ENCODE data around the gene PTPRU. TPM values are rescaled to one million over a fixed set of nuclear protein-coding genes. Genes with fewer than 3 reads are reported as not detected.

The PTPRU gene
- total and polyA plus RNA-seq, 2 of the 8 experiments (the other 6 are each of a cell fraction or from before 2014, with no cell fraction given) = 33.8 to 41.8 TPM

- DNase-seq (ENCODE audit: low read depth in 1 of 2, low spot score in 2 of 2) (no peak), FAIRE-seq (no peak)
- Histone ChIP-seq H3K79me1 (ENCODE audit: low read depth, low read length) (peaks cover 11% of the 10 kb centered on the region), H4K20me1 (replicated peaks in 1 of 2; ENCODE audit: control insufficient read depth in 1 of 2, insufficient read depth in 2 of 2, low read length in 2 of 2) (no peaks in the 10 kb centered on the region), H3K23ac (ENCODE audit: insufficient read length) (no peak overlapping the region), H3K79me2 (ENCODE audit: control insufficient read depth in 1 of 2, insufficient read depth in 2 of 2, low read length in 2 of 2) (no peaks in the 10 kb centered on the region), H2BK15ac (ENCODE audit: low read length) (peak overlapping the region; percentile 88), H3K23me2 (ENCODE audit: low read depth, low read length) (peaks cover 2% of the 10 kb centered on the region; the same call in 1 of the 2 replicates), H3K14ac (ENCODE audit: insufficient read length) (no peak overlapping the region), H3K18ac (ENCODE audit: extremely low read depth, low read length) (no peak overlapping the region), H3K27me3 (replicated peaks in 1 of 4; ENCODE audit: control insufficient read depth in 3 of 4, extremely low read depth in 1 of 4, insufficient read depth in 3 of 4, low read length in 3 of 4) (no peaks in the 10 kb centered on the region), H3K9ac (replicated peaks in 1 of 4; ENCODE audit: extremely low read depth in 1 of 4, low read depth in 3 of 4, low read length in 3 of 4) (no peak overlapping the region), H3K56ac (replicated peaks; ENCODE audit: insufficient read length, low read depth, low read length) (no peak overlapping the region), H3K4me3 (ENCODE audit: extremely low read depth in 1 of 4, insufficient read depth in 2 of 4, low read depth in 3 of 4, low read length in 4 of 4) (no peak overlapping the region), H4K8ac (ENCODE audit: extremely low read depth, insufficient read depth, low read length) (no peak overlapping the region), H3K9me3 (ENCODE audit: insufficient read depth in 2 of 2, low read depth in 1 of 2, low read length in 1 of 2) (no peaks in the 10 kb centered on the region), H2BK5ac (ENCODE audit: low read depth, low read length) (peak overlapping the region; percentile 76; the same call in 1 of the 2 replicates), H3K27ac (ENCODE audit: low read depth, low read length) (no peak overlapping the region), H2AK5ac (ENCODE audit: low read depth, low read length) (peak overlapping the region; percentile 94), H2BK12ac (ENCODE audit: low read depth, low read length) (peak overlapping the region; percentile 99; the same call in 1 of the 2 replicates), H2BK20ac (ENCODE audit: low read length) (peak overlapping the region; percentile 62), H3K4ac (replicated peaks; ENCODE audit: insufficient read length, low read depth, low read length) (no peak overlapping the region), H4K91ac (replicated peaks; ENCODE audit: insufficient read length, low read length) (peak overlapping the region; percentile 61), H4K5ac (ENCODE audit: insufficient read length, low read depth, low read length) (no peak overlapping the region), H3K4me2 (ENCODE audit: insufficient read depth in 1 of 2, low read depth in 2 of 2, low read length in 2 of 2) (no peak overlapping the region), H3K36me3 (ENCODE audit: control insufficient read depth in 2 of 4, insufficient read depth in 4 of 4, low read length in 3 of 4) (no peaks in the 10 kb centered on the region), H3K4me1 (replicated peaks in 1 of 4; ENCODE audit: control insufficient read depth in 3 of 4, insufficient read depth in 4 of 4, low read length in 3 of 4) (peaks cover 15 to 24% (median 18%) of the 10 kb centered on the region in 4 experiments), H2AFZ (ENCODE audit: low read length) (no peak overlapping the region), H2BK120ac (replicated peaks; ENCODE audit: low read depth, low read length) (no peak overlapping the region)
- ChIA-PET CTCF (ENCODE audit: partially characterized antibody) (interaction anchor here (0.7 to 12.3 kb wide), 10 partner anchors 7 to 409 kb away, joined by 3 to 113 read pairs (median 4); no protein-coding TSS in a partner anchor), POLR2A (ENCODE audit: partially characterized antibody) (interaction anchor here (0.6 kb wide), 1 partner anchor 1315 kb away, joined by 3 read pairs; no protein-coding TSS in a partner anchor)
- 65% methylated on average over 3 of the region's 3 CpGs; no CpG with 5 or more reads in 1 of the 2 experiments for WGBS, 2 experiments (ENCODE audit: extremely low coverage in 1 of 2, insufficient coverage in 1 of 2, insufficient read length in 1 of 2, insufficient replicate concordance in 2 of 2, low coverage in 1 of 2, low lambda C conversion rate in 2 of 2, missing lambda C conversion rate in 1 of 2)
- no peak for TF ChIP-seq E2F6 (IDR thresholded peaks at IDR 0.05)
- TF ChIP-seq RBBP5 (IDR thresholded peaks at IDR 0.05; ENCODE audit: borderline replicate concordance, low read depth, low read length) = no peak
- TF ChIP-seq CHD1 (IDR thresholded peaks at IDR 0.05; ENCODE audit: low read depth, low read length) = no peak
- TF ChIP-seq CREB1 (IDR thresholded peaks at IDR 0.05) = no peak
- TF ChIP-seq JUND (IDR thresholded peaks at IDR 0.05; ENCODE audit: low read length) = no peak
- no peak for TF ChIP-seq JUN (IDR thresholded peaks at IDR 0.05; ENCODE audit: low read depth, low read length)
- no peak for TF ChIP-seq CHD2 (IDR thresholded peaks at IDR 0.05; ENCODE audit: low read length)
- no peak for TF ChIP-seq TBP (IDR thresholded peaks at IDR 0.05; ENCODE audit: low read depth, low read length)
- TF ChIP-seq EGR1 (IDR thresholded peaks at IDR 0.05; ENCODE audit: borderline replicate concordance, low read depth, low read length) = no peak
- no peak for TF ChIP-seq SP2 (IDR thresholded peaks at IDR 0.05; ENCODE audit: low read length)
- TF ChIP-seq MAFK (IDR thresholded peaks at IDR 0.05; ENCODE audit: low read depth, low read length) = no peak
- TF ChIP-seq SRF (IDR thresholded peaks at IDR 0.05; ENCODE audit: low read depth, low read length) = no peak
- no peak for TF ChIP-seq ZNF274 (IDR thresholded peaks at IDR 0.05; ENCODE audit: borderline replicate concordance, extremely low read depth, low read length)
- no peak for TF ChIP-seq NANOG (IDR thresholded peaks at IDR 0.05; ENCODE audit: insufficient read depth, low read depth, low read length, poor library complexity, severe bottlenecking)
- TF ChIP-seq SAP30 (IDR thresholded peaks at IDR 0.05; ENCODE audit: insufficient read depth, insufficient replicate concordance, low read length) = no peak
Observed at GRCh38 chr1:29247044-29247443, 10.7 kb downstream of the PTPRU start.

Measured in H1 (cell line).